Measurements from ENCODE around the gene CCDC175. TPM values are rescaled to one million over a fixed set of nuclear protein-coding genes. Genes with fewer than 3 reads are reported as not detected.

The CCDC175 gene
- total and polyA plus RNA-seq, 10 of the 15 experiments (the other 5 are each of a cell fraction or from before 2014, with no cell fraction given) = not detected

GRCh38 chr14:59461891-59462290 lies 114.7 kb downstream of the CCDC175 start:
- ChIA-PET POLR2A (no interaction called here), CTCF (interaction anchor here (0.7 to 3.0 kb wide), 2 partner anchors 18 to 333 kb away, joined by 4 to 6 read pairs; no protein-coding TSS in a partner anchor), RAD21 (ENCODE audit: unreplicated experiment) (no interaction called here), SMC1A (ENCODE audit: uncharacterized antibody, unreplicated experiment) (interaction anchor here (1.8 kb wide), 1 partner anchor 18 kb away, joined by 4 read pairs; no protein-coding TSS in a partner anchor)
- DNase-seq (ENCODE audit: low read depth, low spot score) = no peak
- no peak overlapping the region for H3K4me3 ChIP-seq
- 100% methylated on average over 1 of the region's 1 CpG for WGBS (ENCODE audit: insufficient coverage, insufficient replicate concordance, low lambda C conversion rate, missing lambda C conversion rate)
- no peaks in the 10 kb centered on the region for H3K9me3 ChIP-seq (replicated peaks; ENCODE audit: control insufficient read depth, insufficient read depth, low read length)
- intact Hi-C loops (cut with micrococcal nuclease; ENCODE audit: unreplicated experiment) (no loop called here), in situ Hi-C loops (cut with MboI) (no loop called here)
- TF ChIP-seq NR2C1 (IDR thresholded peaks at IDR 0.05) = no peak
- TF ChIP-seq IKZF1 (conservative IDR thresholded peaks at IDR 0.05) = no peak
- no peak for TF ChIP-seq STAT3 (IDR thresholded peaks at IDR 0.05; ENCODE audit: low read depth, low read length)
- TF ChIP-seq YY1 (IDR thresholded peaks at IDR 0.05; ENCODE audit: low read depth, low read length) = no peak
- no peak for TF ChIP-seq HDAC6 (IDR thresholded peaks at IDR 0.05; ENCODE audit: unreplicated experiment)
- TF ChIP-seq RELA (IDR thresholded peaks at IDR 0.05; ENCODE audit: borderline replicate concordance, partially characterized antibody) = no peak
- TF ChIP-seq ZBTB40 (IDR thresholded peaks at IDR 0.05; ENCODE audit: borderline replicate concordance) = no peak
- TF ChIP-seq POLR2AphosphoS5 (IDR thresholded peaks at IDR 0.05; ENCODE audit: low read length) = no peak
- TF ChIP-seq NKRF (conservative IDR thresholded peaks at IDR 0.05) = no peak
- TF ChIP-seq PAX5 (IDR thresholded peaks at IDR 0.05; ENCODE audit: borderline replicate concordance, low read depth, low read length) = no peak
- no peak for TF ChIP-seq POLR2A (IDR thresholded peaks at IDR 0.05; ENCODE audit: low read depth, low read length)
- H3K9ac ChIP-seq (ENCODE audit: control insufficient read depth, insufficient read depth, low read length) = no peak overlapping the region
- BruUV-seq (replicated peaks) = no TSS peak
- H3K79me2 ChIP-seq (ENCODE audit: control insufficient read depth, insufficient read depth, low read length) = no peaks in the 10 kb centered on the region
- no peaks in the 10 kb centered on the region; a peak in 1 of 4 replicates for H3K36me3 ChIP-seq (ENCODE audit: control insufficient read depth in 2 of 2, insufficient read depth in 2 of 2, low read length in 1 of 2)
- FAIRE-seq = no peak
- no peak for ATAC-seq
- H3K27me3 ChIP-seq (replicated peaks in 1 of 2; ENCODE audit: control insufficient read depth in 2 of 2, insufficient read depth in 2 of 2, low read length in 1 of 2) = no peaks in the 10 kb centered on the region
- no peak overlapping the region for H2AFZ ChIP-seq (ENCODE audit: control insufficient read depth, low read depth, low read length)
- H3K4me1 ChIP-seq (ENCODE audit: control insufficient read depth, insufficient read depth, low read length) = peaks cover 10% of the 10 kb centered on the region
- no peak overlapping the region for H3K27ac ChIP-seq (ENCODE audit: control insufficient read depth, insufficient read depth)
- H3K4me2 ChIP-seq (ENCODE audit: control insufficient read depth, insufficient read depth) = no peak overlapping the region
- H4K20me1 ChIP-seq (ENCODE audit: control insufficient read depth, insufficient read depth) = no peaks in the 10 kb centered on the region

Measured in GM12878 (cell line).